ENCODE data around the gene SPRED2. TPM values are rescaled to one million over a fixed set of nuclear protein-coding genes. Genes with fewer than 3 reads are reported as not detected.

SPRED2 gene
- total and polyA plus RNA-seq, 2 of the 8 experiments (the other 6 are each of a cell fraction or from before 2014, with no cell fraction given) = 15.3 to 22.5 TPM

GRCh38 chr2:65383541-65384488, 48.6 kb downstream of the SPRED2 start (continued):
- TF ChIP-seq GABPA (IDR thresholded peaks at IDR 0.05; ENCODE audit: borderline replicate concordance, insufficient read depth, low read length) = no peak
- TF ChIP-seq CHD1 (IDR thresholded peaks at IDR 0.05; ENCODE audit: low read depth, low read length) = no peak
- no peak for TF ChIP-seq SRF (IDR thresholded peaks at IDR 0.05; ENCODE audit: low read depth, low read length)
- TF ChIP-seq ASH2L (IDR thresholded peaks at IDR 0.05; ENCODE audit: low read length) = no peak
- TF ChIP-seq RNF2 (IDR thresholded peaks at IDR 0.05; ENCODE audit: borderline replicate concordance, low read depth, low read length, missing control alignments, poor library complexity, severe bottlenecking) = no peak
- TF ChIP-seq RXRA (IDR thresholded peaks at IDR 0.05; ENCODE audit: insufficient read depth, low read depth, low read length) = no peak
- no peak for TF ChIP-seq TEAD4 (IDR thresholded peaks at IDR 0.05; ENCODE audit: low read depth, low read length)
- TF ChIP-seq TAF1 (IDR thresholded peaks at IDR 0.05; ENCODE audit: low read depth, low read length) = no peak
- no peak for TF ChIP-seq SAP30 (IDR thresholded peaks at IDR 0.05; ENCODE audit: insufficient read depth, insufficient replicate concordance, low read length)

Measured in H1 (cell line).